NAMALWA (cell line): ENCODE data around the gene HLCS.

Experiments
- DNase-seq: peaks from one replicate; pipeline ENCODE4 v3.0.0-alpha.2; 2015; ENCODE audit warnings: low spot score

Gene HLCS

DNA sequence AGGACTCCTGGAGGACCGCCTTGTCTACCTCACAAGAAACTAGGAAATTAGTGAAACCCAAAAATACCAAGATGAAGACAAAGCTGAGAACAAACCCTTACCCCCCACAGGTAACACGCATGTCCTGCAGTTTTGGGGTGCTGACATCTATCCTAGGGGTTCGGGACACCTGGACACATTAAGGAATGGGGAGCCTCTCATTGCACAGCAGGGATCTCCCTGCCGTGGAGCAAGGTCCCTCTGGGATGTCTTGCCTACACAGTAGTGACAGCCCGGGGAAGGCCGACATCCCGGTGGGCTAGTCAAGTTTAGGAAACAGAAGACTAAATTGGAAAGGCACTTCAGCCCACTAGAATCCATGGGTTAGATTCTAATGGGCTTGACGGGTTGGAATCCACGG is 223.0 kb downstream of the HLCS start:
- no peak for DNase-seq

GRCh38 chr21:36743008-36743407 is 223.5 kb downstream of the HLCS start:
- no peak for DNase-seq

GRCh38 chr21:36741506-36741905 is 225.0 kb downstream of the HLCS start:
- DNase-seq = no peak

- no peak for DNase-seq
These were observed 227.9 kb downstream of the HLCS start for GRCh38 chr21:36738489-36739126.

DNA sequence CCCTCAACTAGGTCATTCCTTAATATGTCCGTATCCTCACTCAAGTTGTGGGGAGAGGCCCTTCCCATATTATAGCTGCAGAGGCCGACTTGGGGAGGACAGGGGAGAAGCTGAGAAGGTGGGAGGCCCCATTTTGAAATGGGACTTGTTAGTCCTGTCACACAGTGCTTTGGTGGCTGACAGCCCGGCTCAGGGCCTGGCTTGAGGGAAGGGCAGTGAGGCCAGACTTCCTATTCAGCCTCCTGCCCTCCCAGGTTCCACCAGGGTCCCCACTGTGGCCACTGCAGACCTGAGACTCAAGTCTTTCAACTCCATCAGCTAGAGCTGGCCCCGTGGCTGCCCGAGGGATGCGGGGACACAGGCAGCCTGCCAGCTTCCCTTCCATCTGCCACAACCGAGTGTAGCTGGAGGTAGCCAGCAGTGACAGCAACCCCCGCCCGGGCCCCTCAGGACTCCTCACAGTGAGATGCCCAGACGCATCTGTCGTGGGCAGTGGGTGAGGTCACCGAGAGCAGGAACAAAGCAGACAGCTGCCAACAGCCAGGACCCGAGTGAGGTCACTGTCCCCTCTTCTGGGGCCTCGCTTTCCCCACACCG is 230.6 kb downstream of the HLCS start:
- no peak for DNase-seq

DNA sequence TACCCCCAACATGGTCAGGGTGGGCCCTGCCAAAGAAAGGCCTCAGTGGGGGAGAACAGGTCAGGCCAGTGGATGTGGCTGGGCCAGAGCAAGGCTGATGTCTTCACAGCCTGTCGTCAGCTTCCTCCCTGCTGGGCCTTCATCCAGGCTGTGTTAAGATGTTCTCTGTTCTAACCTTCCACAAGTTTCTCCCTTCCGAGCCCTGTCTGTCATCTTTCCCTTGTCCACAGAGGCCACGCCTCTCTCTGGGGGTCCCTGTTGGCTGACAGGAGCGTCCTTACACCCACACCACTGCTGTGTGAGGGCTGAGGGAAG is 231.3 kb downstream of the HLCS start:
- DNase-seq = no peak

DNA sequence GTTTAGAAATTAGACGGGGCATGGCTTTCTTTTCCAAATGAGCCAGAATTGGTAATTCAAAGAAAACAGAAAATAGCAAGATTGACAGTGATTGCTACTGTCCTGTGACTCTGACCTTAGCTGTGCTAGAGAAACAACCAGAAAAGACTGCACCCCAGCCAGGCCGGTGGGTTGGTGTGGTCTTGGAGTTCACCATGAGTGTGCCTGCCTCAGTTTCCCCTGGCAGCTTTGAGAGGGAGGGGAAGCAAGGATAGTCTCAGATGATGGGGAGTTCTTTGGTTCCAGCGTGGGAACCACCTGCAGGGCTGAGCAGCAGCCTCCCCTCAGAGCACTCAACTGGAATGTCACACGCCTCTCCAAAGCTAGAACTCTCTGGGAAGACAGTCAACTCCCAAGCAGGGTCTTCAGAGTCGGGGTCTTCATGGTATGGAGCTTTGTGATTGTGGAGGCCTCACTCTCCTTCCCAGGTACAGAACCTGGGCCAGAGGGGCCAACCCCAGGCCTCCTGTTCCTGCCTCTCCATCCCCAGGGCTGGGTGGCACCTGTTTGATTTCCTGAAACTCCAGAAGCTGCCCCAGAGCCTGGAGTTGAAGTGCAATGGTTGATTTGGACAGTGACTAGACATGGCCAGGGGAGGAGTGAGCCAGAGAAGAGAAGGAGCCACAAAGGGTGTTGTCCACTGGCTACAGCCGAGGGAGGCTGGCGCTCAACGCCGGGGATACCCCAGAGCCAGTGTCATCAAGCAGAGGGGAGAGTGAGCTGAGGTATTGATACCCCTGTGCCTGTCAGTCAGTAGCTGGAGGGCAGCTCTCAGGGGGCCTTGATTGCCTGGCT is 231.9 kb downstream of the HLCS start:
- no peak for DNase-seq

GRCh38 chr21:36733857-36734256 is 232.6 kb downstream of the HLCS start:
- no peak for DNase-seq

DNA sequence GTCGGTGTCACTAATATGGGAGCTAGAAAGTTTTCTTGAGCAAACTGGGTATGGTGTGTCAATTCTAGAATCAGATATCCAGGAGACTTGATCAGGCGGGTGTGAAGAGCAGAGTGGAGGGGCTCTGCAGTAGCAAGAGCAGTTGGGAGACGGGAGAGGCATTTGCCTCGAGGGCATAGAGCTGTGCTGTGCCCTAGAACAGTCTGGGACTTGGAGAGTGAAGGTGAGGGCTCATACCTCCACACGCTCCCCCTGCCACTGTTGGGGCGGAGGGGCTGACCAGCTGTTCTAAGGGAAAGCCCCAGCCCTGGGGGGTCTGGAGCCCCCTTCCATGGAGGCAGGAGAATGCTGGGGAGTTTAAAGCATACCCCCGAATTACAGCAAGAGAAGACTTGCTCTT is 233.7 kb downstream of the HLCS start:
- no peak for DNase-seq

- no peak for DNase-seq
These were observed 234.3 kb downstream of the HLCS start for GRCh38 chr21:36732217-36732616.

DNA sequence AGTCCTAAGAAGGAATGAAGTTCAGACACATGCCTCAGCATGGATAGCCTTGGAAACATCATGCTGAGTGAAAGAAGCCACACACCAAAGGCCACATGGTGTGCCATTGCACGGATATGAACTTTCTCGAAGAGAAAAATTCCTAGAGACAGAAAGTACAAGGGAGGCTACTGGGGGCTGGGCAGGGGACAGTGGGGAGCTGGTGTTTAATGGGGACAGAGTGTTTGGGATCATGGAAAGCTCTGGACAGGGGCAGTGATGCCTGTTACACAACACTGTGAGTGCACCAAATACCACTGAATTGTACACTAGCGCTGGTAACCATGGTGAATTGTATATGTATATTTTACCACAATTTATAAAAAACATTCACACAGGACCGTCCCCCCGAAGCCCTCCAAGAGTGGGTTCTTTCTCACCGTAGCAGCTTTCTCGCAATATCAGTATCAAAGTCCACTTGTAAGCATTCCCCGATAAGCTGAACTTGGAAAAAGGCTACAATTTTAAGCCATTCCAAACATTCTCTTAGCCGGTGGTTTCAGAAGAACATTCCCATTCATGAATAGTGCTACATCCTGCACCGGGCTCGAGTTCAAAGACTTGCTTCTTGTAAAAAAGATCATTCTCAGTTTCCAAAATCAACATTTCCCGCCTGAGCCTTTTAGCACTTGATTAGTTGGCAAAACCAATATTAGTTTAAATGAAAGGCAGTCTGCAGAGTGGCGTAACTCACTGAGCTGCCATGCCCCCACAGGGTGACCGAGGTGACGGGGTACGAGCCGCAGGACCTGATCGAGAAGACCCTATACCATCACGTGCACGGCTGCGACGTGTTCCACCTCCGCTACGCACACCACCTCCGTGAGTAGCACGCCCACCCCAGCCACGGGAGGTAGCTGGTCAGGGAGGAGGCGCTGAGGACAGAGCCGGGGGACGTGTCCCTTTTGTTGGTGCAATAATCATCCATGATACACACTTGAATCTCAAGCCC is 235.9 kb downstream of the HLCS start:
- DNase-seq = no peak

DNA sequence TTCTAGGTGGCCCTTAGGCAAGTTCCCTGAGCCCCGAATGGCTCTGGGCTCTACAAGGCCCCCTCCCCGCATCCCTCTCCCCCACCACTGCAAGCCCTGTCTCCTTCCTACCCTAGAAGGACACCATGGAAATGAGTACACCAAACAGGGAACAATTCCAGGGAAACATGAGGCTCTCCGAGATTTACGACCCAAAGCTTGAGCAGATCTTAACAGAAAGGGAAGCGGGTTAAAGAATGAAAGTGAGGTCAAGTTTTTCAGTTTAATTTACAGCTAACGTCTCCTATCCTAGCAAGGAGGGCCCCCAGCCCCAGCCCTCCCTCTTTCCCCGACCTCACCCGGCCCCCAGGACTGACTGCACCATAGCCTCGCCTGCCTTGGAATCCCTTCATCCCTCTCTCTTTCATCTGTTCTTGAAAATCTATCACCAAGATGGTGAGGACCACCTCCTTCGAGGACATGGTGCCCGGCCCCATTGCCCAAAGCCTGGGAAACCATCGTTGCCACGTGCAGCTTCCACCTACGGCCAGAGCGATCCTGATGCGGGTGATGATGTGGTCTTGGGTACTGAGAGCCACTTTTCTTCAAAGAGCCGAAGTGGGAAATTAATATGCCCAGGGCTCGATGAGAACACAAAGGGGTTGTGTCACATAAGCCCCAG is 237.0 kb downstream of the HLCS start:
- no peak for DNase-seq

DNA sequence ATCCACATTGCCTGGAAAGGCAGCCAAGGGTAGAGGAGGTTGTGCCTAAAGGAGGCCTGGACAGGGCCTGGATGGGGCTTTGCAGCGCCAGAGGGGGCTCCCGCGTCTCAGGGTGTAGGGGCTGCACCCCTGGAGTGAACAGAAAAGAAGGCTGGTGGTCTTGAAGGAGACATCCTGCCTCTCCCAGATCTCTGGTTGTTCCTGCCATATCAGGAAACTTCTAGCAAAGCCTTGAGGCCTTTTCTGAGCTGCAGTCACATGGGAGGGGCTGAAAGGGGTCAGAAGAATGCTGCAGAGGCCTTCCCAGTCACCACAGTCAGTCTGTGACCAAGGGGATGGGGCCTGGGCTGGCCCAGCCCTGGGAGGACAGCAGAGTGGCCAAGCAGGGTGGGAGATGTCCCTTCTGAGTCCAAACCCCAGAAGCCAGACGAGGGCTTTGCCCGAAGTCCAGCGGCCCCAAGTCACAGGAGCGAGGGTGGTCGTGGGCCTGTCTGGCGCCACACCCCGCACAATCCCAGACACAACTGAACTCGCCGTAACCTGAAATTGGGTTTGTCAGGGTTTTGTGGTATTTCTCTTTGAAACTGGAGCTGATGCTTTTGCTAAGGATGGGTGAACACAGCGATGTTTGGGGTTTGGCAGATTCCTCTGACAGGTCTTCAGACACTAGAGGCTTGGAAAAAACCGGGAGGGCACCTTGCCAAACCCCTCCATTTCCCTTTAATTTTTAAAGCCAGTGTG is 237.9 kb downstream of the HLCS start:
- no peak for DNase-seq

- no peak for DNase-seq
These were observed 238.6 kb downstream of the HLCS start for GRCh38 chr21:36727866-36728265.

GRCh38 chr21:36725793-36726386 is 240.6 kb downstream of the HLCS start:
- DNase-seq = no peak

DNA sequence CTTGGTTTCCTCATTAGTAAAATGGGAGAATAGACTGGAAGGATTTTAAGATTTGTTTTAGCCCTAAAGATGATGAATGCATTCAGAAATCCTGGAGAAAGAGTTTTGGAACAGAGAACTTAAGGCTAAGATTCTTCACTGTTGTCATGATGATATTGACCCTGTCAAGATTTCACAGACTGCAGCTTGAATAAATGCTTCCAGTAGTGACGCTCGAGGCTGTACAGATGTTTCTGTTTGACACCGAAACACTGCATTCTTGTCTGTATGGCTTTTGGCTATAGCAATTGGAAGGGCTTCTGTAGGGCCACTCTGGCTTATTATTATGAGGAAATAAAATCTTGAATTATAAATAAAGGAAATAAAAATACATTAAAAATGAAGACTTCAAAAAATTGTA is 241.8 kb downstream of the HLCS start:
- DNase-seq = no peak

- no peak for DNase-seq
These were observed 243.0 kb downstream of the HLCS start for GRCh38 chr21:36723371-36723881.

GRCh38 chr21:36722370-36723368 is 243.8 kb downstream of the HLCS start:
- DNase-seq = no peak

- DNase-seq = no peak
These were observed 244.7 kb downstream of the HLCS start for GRCh38 chr21:36721817-36722216.
